OCI-LY1 (cell line): Measurements from ENCODE around the gene CLOCK.

Experiments
- H2AFZ ChIP-seq: fragments of 200-600 bp; sonication (generic), shearing (Covaris generic); 2 replicates; pipeline ENCODE4 v1.6.0; 2014; ENCODE audit warnings: antibody characterized with exemption, mild to moderate bottlenecking, low read length
- H3F3A ChIP-seq: fragments of 200-600 bp; sonication (generic), shearing (Covaris generic); 2 replicates; pipeline ENCODE4 v1.6.0; 2014; ENCODE audit warnings: mild to moderate bottlenecking, antibody characterized with exemption, low read length, moderate library complexity; ENCODE audit not compliant: insufficient read depth
- H3K27ac ChIP-seq: fragments of 200-600 bp; sonication (generic); 2 replicates; pipeline ENCODE4 v1.5.1; 2014; ENCODE audit warnings: low read length, mixed run types, mild to moderate bottlenecking, low read depth; ENCODE audit not compliant: poor library complexity, severe bottlenecking
- H3K27me3 ChIP-seq: fragments of 200-600 bp; sonication (generic); 2 replicates; pipeline ENCODE4 v1.6.0; 2014; ENCODE audit warnings: antibody characterized with exemption, mild to moderate bottlenecking, low read length, moderate library complexity; ENCODE audit not compliant: insufficient read depth
- H3K36me3 ChIP-seq: fragments of 200-600 bp; sonication (generic); 2 replicates; pipeline ENCODE4 v1.6.1; 2014; ENCODE audit warnings: mild to moderate bottlenecking, antibody characterized with exemption, low read length, moderate library complexity, mixed read lengths; ENCODE audit not compliant: insufficient read depth
- H3K4me1 ChIP-seq: fragments of 200-600 bp; sonication (generic); 2 replicates; pipeline ENCODE4 v1.5.1; 2014; ENCODE audit warnings: mild to moderate bottlenecking, low read length, moderate library complexity; ENCODE audit not compliant: insufficient read depth, severe bottlenecking
- H3K4me2 ChIP-seq: fragments of 200-600 bp; sonication (generic), shearing (Covaris generic); 2 replicates; pipeline ENCODE4 v1.6.1; 2014; ENCODE audit warnings: low read length
- H3K4me3 ChIP-seq: fragments of 200-600 bp; sonication (generic); 2 replicates; pipeline ENCODE4 v1.5.1; 2014; ENCODE audit warnings: low read length, low read depth, mild to moderate bottlenecking, mixed read lengths; ENCODE audit not compliant: poor library complexity, severe bottlenecking
- H3K79me2 ChIP-seq: fragments of 200-600 bp; shearing (Covaris generic); 2 replicates; pipeline ENCODE4 v1.6.1; 2016; ENCODE audit warnings: mixed run types, low read length, mixed read lengths; ENCODE audit not compliant: insufficient read depth
- H3K9ac ChIP-seq: fragments of 200-600 bp; sonication (generic), shearing (Covaris generic); 2 replicates; pipeline ENCODE4 v1.6.1; 2014; ENCODE audit warnings: mild to moderate bottlenecking, low read length, mixed read lengths
- H3K9me2 ChIP-seq: fragments of 200-600 bp; sonication (generic), shearing (Covaris generic); 2 replicates; pipeline ENCODE4 v1.6.1; 2014; ENCODE audit warnings: low read depth, mild to moderate bottlenecking, low read length, mixed read lengths
- H3K9me3 ChIP-seq: fragments of 200-600 bp; shearing (Covaris generic); 2 replicates; pipeline ENCODE4 v1.6.1; 2014; ENCODE audit warnings: low read length, mixed read lengths
- H4K20me1 ChIP-seq: fragments of 200-600 bp; sonication (generic), shearing (Covaris generic); 2 replicates; pipeline ENCODE4 v1.6.0; 2016; ENCODE audit warnings: mild to moderate bottlenecking, low read length; ENCODE audit not compliant: insufficient read depth
- EZH2 ChIP-seq: fragments of 200-600 bp; sonication (generic), shearing (Covaris generic); IDR thresholded peaks from 2 replicates; pipeline ENCODE4 v1.8.0; 2017; ENCODE audit warnings: borderline replicate concordance, mixed run types, mild to moderate bottlenecking, antibody characterized with exemption, low read length, moderate library complexity, mixed read lengths
- TF ChIP-seq, protein P1 (sequence below): fragments of 200-600 bp; sonication (generic), shearing (Covaris generic); IDR thresholded peaks from 2 replicates; pipeline ENCODE4 v1.5.1; 2017; ENCODE audit warnings: mild to moderate bottlenecking, antibody characterized with exemption, low read length, moderate library complexity, mixed read lengths

CLOCK gene

DNA sequence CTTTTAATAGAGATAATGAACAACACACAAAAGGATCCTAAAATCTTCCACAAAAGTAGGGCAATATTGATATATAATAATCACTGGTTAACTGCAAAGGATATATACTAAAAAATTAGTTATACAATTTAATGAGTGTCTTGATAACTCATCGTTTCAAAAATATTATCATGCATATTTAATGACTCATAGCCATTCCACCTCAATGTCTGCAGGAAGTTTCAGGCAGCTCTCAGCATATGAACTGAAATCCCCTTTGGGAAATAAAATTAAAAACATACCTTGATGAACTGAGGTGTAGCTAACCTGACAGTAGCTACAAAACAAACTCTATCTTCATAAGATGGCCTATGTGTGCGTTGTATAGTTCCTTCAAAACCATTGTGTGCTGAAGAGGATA is 88.1 kb downstream of the CLOCK start:
- no peaks in the 10 kb centered on the region for H3K9me2 ChIP-seq
- H3K4me3 ChIP-seq, result no peak overlapping the region
- no peak overlapping the region for H2AFZ ChIP-seq
- no peaks in the 10 kb centered on the region for H3K9me3 ChIP-seq
- H3K4me2 ChIP-seq, result no peak overlapping the region
- no peaks in the 10 kb centered on the region for H3K4me1 ChIP-seq
- no peak overlapping the region for H3K9ac ChIP-seq
- H4K20me1 ChIP-seq, result no peaks in the 10 kb centered on the region
- H3K36me3 ChIP-seq, result no peaks in the 10 kb centered on the region
- H3K79me2 ChIP-seq, result no peaks in the 10 kb centered on the region
- TF ChIP-seq, protein P1, sequence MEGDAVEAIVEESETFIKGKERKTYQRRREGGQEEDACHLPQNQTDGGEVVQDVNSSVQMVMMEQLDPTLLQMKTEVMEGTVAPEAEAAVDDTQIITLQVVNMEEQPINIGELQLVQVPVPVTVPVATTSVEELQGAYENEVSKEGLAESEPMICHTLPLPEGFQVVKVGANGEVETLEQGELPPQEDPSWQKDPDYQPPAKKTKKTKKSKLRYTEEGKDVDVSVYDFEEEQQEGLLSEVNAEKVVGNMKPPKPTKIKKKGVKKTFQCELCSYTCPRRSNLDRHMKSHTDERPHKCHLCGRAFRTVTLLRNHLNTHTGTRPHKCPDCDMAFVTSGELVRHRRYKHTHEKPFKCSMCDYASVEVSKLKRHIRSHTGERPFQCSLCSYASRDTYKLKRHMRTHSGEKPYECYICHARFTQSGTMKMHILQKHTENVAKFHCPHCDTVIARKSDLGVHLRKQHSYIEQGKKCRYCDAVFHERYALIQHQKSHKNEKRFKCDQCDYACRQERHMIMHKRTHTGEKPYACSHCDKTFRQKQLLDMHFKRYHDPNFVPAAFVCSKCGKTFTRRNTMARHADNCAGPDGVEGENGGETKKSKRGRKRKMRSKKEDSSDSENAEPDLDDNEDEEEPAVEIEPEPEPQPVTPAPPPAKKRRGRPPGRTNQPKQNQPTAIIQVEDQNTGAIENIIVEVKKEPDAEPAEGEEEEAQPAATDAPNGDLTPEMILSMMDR, result no peak
- H3K27ac ChIP-seq, result no peak overlapping the region
- H3K27me3 ChIP-seq, result no peaks in the 10 kb centered on the region
- no peaks in the 10 kb centered on the region for H3F3A ChIP-seq

DNA sequence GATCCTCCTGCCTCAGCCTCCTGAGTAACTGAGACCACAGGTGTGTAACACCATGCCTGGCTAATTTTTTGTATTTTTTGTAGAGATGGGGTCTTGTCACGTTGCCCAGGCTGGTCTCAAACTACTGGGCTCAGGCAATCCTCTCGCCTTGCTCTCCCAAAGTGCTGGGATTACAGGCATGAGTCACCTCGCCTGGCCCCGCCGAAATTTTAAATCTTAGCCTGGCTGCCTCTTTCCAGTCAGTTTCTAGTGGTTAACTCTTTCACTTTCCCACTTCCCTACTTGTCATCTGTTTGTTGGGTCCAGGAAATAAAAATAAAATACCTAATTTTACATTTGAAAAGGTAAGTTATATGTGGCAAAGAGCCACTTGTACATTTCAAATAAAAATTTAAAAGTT is 88.5 kb downstream of the CLOCK start:
- H3K4me1 ChIP-seq, result no peaks in the 10 kb centered on the region
- H3K79me2 ChIP-seq, result no peaks in the 10 kb centered on the region
- no peak overlapping the region for H3K4me3 ChIP-seq
- H3K9me3 ChIP-seq, result no peaks in the 10 kb centered on the region
- no peaks in the 10 kb centered on the region for H3F3A ChIP-seq
- H3K27ac ChIP-seq, result no peak overlapping the region
- H2AFZ ChIP-seq, result no peak overlapping the region
- no peak overlapping the region for H3K4me2 ChIP-seq
- no peak for TF ChIP-seq EZH2
- TF ChIP-seq, protein P1, result no peak
- no peaks in the 10 kb centered on the region for H4K20me1 ChIP-seq
- H3K27me3 ChIP-seq, result no peaks in the 10 kb centered on the region
- H3K9me2 ChIP-seq, result no peaks in the 10 kb centered on the region
- H3K9ac ChIP-seq, result no peak overlapping the region
- no peaks in the 10 kb centered on the region for H3K36me3 ChIP-seq

- H3K4me2 ChIP-seq, result no peak overlapping the region
- H3K36me3 ChIP-seq, result peaks cover 10% of the 10 kb centered on the region; the same call in 1 of the 2 replicates
- H3F3A ChIP-seq, result no peaks in the 10 kb centered on the region
- TF ChIP-seq EZH2, result no peak
- TF ChIP-seq, protein P1, result no peak
- no peak overlapping the region for H3K27ac ChIP-seq
- no peak overlapping the region for H3K4me3 ChIP-seq
- no peaks in the 10 kb centered on the region for H3K27me3 ChIP-seq
- no peaks in the 10 kb centered on the region for H3K79me2 ChIP-seq
- H3K9me3 ChIP-seq, result no peaks in the 10 kb centered on the region
- no peaks in the 10 kb centered on the region for H3K4me1 ChIP-seq
- no peaks in the 10 kb centered on the region for H4K20me1 ChIP-seq
- no peak overlapping the region for H3K9ac ChIP-seq
- H3K9me2 ChIP-seq, result no peaks in the 10 kb centered on the region
- H2AFZ ChIP-seq, result no peak overlapping the region
These were observed 96.1 kb downstream of the CLOCK start for GRCh38 chr4:55450566-55450965.
